Body of pancreas (tissue), 4 donors: ENCODE results near the gene SP140. TPM values are rescaled to one million over a fixed set of nuclear protein-coding genes. Genes with fewer than 3 reads are reported as not detected.

Source experiments
- ATAC-seq: fragments of 150-250 bp; one replicate; pipeline ENCODE4 v1.9.1; 2016
- DNase-seq, 4 donors: peaks; one replicate each; pipeline ENCODE4 v3.0.0-alpha.2; 2019
- H3K27ac ChIP-seq, 4 donors: fragments of 200-600 bp; sonication (generic); 1 replicate in 3 of 4; 2 replicates in 1 of 4; pipeline versions ENCODE4 v1.5.1 to v1.6.1; 2016 to 2019; ENCODE audit warnings: mild to moderate bottlenecking in 1 of 4, mixed read lengths in 1 of 4, moderate library complexity in 1 of 4
- H3K27me3 ChIP-seq, 2 donors: fragments of 200-600 bp; sonication (generic); one replicate each; pipeline ENCODE4 v1.6.0; 2016; ENCODE audit warnings: mild to moderate bottlenecking in 1 of 2
- H3K36me3 ChIP-seq, 2 donors: fragments of 200-600 bp; sonication (generic); replicated peaks in 1 of 2; 2 replicates each; pipeline ENCODE4 v1.5.1; 2016; ENCODE audit warnings: low read depth in 2 of 2; ENCODE audit not compliant: insufficient read depth in 1 of 2
- H3K4me1 ChIP-seq: fragments of 200-600 bp; sonication (generic); one replicate; pipeline ENCODE4 v1.6.0; 2016
- H3K4me3 ChIP-seq, 2 donors: fragments of 200-600 bp; sonication (generic); 1 replicate in 1 of 2; 2 replicates in 1 of 2; pipeline ENCODE4 v1.5.1; 2016 to 2019
- H3K9me3 ChIP-seq, 3 donors: fragments of 200-600 bp; sonication (generic); 1 replicate in 2 of 3; 2 replicates in 1 of 3; pipeline ENCODE4 v1.5.1; 2016
- CTCF ChIP-seq, 7 experiments: fragments of 450-650 bp in 4 of 7; fragments of 200-600 bp in 3 of 7; sonication (generic) in 3 of 7; IDR thresholded peaks; one replicate each; pipeline ENCODE4 v1.5.1; 2016 to 2019; ENCODE audit warnings: antibody characterized with exemption in 7 of 7
- POLR2A ChIP-seq, 3 donors: fragments of 450-650 bp; IDR thresholded peaks; one replicate each; pipeline ENCODE4 v1.6.1; 2016; ENCODE audit warnings: antibody characterized with exemption in 3 of 3, mild to moderate bottlenecking in 2 of 3
- WGBS, 2 donors: methylation state at CpG; one replicate each; pipeline ENCODE4 v1.1.5; 2017; 5-methylcytosine and 5-hydroxymethylcytosine counted together
- intact Hi-C: fragments of 100-400 bp; cut with DNase I; formaldehyde crosslinking; loops from one replicate; pipeline ENCODE4 v1.15.1; 2023
- total RNA-seq, 2 donors: library from RNA; depleted of rRNA; stranded (reverse); fragments of >200 nt; gene quantifications; one replicate each; pipeline ENCODE4 v1.1.0, GENCODE V29; 2016

The SP140 gene
- total RNA-seq, 2 donors from 2014 or later, result 0.33 to 0.52 TPM

DNA sequence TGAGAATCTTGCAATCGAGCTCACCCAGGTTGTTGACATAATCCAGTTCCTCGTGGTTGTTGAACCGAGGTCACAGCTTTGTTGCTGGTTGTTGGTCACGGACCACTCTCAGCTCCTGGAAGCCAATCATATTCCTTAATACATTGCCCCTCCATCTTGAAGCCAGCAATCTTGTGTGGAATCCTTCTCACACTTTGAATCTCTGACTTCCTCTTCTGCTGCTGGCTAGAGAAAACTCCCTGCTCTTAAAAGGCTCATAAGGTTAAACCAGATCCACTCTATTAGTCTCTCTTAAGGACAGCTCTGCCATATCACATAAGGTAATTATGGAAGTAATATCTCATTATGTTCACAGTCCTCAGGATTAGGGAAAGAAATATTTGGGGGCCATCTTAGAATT lies 41.1 kb downstream of the SP140 start:
- ATAC-seq (no peak), DNase-seq (no peak)
- WGBS, 2 donors, result 73 to 84% methylated on average over 4 of the region's 4 CpGs
- no peak overlapping the region for H3K4me3 ChIP-seq
- no peaks in the 10 kb centered on the region for H3K4me1 ChIP-seq
- intact Hi-C loops, result no loop called here
- H3K27ac ChIP-seq, result no peak overlapping the region
- no peaks in the 10 kb centered on the region for H3K36me3 ChIP-seq
- TF ChIP-seq CTCF (IDR thresholded peaks at IDR 0.05) (no peak), POLR2A (IDR thresholded peaks at IDR 0.05) (no peak)
- no peaks in the 10 kb centered on the region for H3K9me3 ChIP-seq
- H3K27me3 ChIP-seq, result no peaks in the 10 kb centered on the region

DNA sequence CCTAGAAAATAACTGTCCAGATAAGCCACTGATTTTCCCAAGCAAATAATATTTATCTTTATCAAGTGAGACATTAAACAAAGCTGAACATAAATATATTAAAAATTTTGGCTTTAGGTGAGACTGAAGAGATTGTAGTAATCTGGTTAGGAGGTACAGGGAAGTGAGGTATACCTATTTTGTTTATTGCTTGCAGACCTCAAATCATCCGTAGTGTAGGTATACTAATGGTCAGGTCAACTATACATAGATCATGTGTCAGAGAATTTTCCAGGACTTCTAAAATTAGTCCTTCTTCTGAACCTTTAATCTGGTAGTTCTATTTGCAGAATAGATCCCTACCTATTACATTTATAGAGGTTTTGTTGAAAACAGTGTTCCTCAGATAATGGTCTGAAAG lies 41.5 kb downstream of the SP140 start:
- Histone ChIP-seq H3K27ac (no peak overlapping the region), H3K9me3 (no peaks in the 10 kb centered on the region), H3K4me3 (no peak overlapping the region), H3K36me3 (no peaks in the 10 kb centered on the region), H3K27me3 (no peaks in the 10 kb centered on the region), H3K4me1 (no peaks in the 10 kb centered on the region)
- DNase-seq (no peak), ATAC-seq (no peak)
- WGBS, 2 donors, result 76 to 84% methylated on average over 1 of the region's 1 CpG
- intact Hi-C loops, result no loop called here
- TF ChIP-seq CTCF (IDR thresholded peaks at IDR 0.05), result no peak
- no peak for TF ChIP-seq POLR2A (IDR thresholded peaks at IDR 0.05)

DNA sequence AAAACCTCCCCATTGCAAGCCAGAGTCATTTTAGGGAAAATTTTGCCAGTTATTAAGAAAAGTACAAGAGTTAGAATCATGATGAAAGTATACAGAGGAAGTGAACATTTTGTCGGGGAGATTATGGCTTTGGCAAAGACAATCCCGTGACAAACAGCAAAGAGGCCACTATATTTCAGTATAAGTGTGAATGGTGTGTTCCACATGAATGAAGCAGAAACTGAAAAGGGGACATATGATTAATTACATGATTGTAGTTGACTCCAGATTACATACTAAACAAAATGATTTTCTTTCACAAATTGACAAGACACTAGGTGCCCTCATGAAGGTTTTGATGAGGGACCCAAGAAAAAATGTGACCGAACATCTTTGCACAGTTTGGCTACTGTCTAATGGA lies 42.0 kb downstream of the SP140 start:
- DNase-seq (no peak), ATAC-seq (no peak)
- no peaks in the 10 kb centered on the region for H3K36me3 ChIP-seq
- H3K27ac ChIP-seq, result no peak overlapping the region
- intact Hi-C loops, result no loop called here
- no peaks in the 10 kb centered on the region for H3K4me1 ChIP-seq
- TF ChIP-seq POLR2A (IDR thresholded peaks at IDR 0.05) (no peak), CTCF (IDR thresholded peaks at IDR 0.05) (no peak)
- no peaks in the 10 kb centered on the region for H3K9me3 ChIP-seq
- 77 to 83% methylated on average over 3 of the region's 3 CpGs for whole genome bisulfite sequencing, 2 donors
- H3K4me3 ChIP-seq, result no peak overlapping the region
- no peaks in the 10 kb centered on the region for H3K27me3 ChIP-seq

DNA sequence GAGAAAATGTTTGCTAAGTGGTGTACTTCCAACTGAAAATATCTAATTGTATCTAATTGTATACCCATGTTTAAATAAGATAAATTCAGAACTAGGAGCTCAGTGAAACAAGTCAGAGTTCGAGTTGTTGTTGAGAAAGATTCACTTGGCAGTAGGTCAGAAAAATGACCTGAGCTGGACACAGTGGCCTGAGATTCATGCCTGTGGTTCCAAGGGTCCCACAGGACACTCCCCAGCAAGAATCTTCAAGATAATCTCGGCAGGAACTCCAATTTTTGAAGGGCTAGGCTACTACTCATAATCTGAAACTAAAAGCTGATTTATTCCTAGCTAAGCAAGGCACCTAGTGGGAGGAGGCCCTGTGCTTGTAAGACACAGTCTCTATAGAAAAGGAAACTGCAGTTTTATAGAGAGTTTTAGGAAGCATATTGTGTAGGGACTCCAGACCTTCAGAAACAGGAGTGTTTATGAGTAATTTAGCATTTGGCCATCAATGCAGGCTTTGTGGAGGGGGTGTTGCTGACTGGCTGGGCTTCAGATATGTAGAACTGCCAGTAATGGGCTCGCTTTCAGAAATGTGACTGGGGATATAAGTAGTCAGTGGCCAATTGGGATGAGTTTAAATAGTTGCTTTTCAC lies 43.2 kb downstream of the SP140 start:
- ATAC-seq, result no peak
- intact Hi-C loops, result no loop called here
- no peak for DNase-seq
- Histone ChIP-seq H3K9me3 (no peaks in the 10 kb centered on the region), H3K27ac (no peak overlapping the region), H3K4me1 (no peaks in the 10 kb centered on the region), H3K36me3 (no peaks in the 10 kb centered on the region), H3K4me3 (no peak overlapping the region), H3K27me3 (no peaks in the 10 kb centered on the region)
- TF ChIP-seq POLR2A (IDR thresholded peaks at IDR 0.05) (no peak), CTCF (IDR thresholded peaks at IDR 0.05) (no peak)
- WGBS, 2 donors, result 48 to 69% methylated on average over 3 of the region's 3 CpGs

- 72 to 81% methylated on average over 6 of the region's 6 CpGs for WGBS, 2 donors
- no peak for TF ChIP-seq POLR2A (IDR thresholded peaks at IDR 0.05)
- no peak for TF ChIP-seq CTCF (IDR thresholded peaks at IDR 0.05)
- no peaks in the 10 kb centered on the region for H3K27me3 ChIP-seq
Measured at GRCh38 chr2:230269715-230270114, 44.2 kb downstream of the SP140 start.

More at GRCh38 chr2:230269715-230270114, 44.2 kb downstream of the SP140 start:
- intact Hi-C loops, result no loop called here
- H3K9me3 ChIP-seq, result no peaks in the 10 kb centered on the region
- DNase-seq, result no peak
- H3K4me3 ChIP-seq, result no peak overlapping the region
- H3K27ac ChIP-seq, result no peak overlapping the region
- no peaks in the 10 kb centered on the region for H3K4me1 ChIP-seq
- H3K36me3 ChIP-seq, result no peaks in the 10 kb centered on the region
- no peak for ATAC-seq
